Measurements from ENCODE around the gene RABL6. TPM values are rescaled to one million over a fixed set of nuclear protein-coding genes. Genes with fewer than 3 reads are reported as not detected.
"Not testable (repeated sequence)": the region's sequence is repeated elsewhere in the genome, so short reads cannot be mapped to it uniquely, and the experiment has no call there.

RABL6 gene
- total RNA-seq, 5 donors from 2014 or later (not counting 1 experiment from before 2014, with no cell fraction given) = 60.5 to 86.7 (median 82.8) TPM

GRCh38 chr9:136796775-136797347 is 10.9 kb upstream of the RABL6 start:
- Histone ChIP-seq H3K27me3 (replicated peaks in 1 of 2; ENCODE audit: control insufficient read depth in 2 of 2, extremely low read depth in 1 of 2, insufficient read depth in 2 of 2, low read length in 1 of 2) (peaks cover 0 to 27% of the 10 kb centered on the region in 2 experiments), H3K4me1 (ENCODE audit: control insufficient read depth in 1 of 2, extremely low read depth in 1 of 2, insufficient read depth in 2 of 2, low read length in 2 of 2) (peaks cover 4 to 49% of the 10 kb centered on the region in 2 experiments)
- H3K36me3 ChIP-seq (ENCODE audit: control insufficient read depth in 2 of 2, extremely low read depth in 1 of 2, insufficient read depth in 1 of 2, low read length in 1 of 2); ATAC-seq (replicated peaks in 1 of 4); H3K27me3 Mint-ChIP-seq; H3K4me3 ChIP-seq (ENCODE audit: control insufficient read depth in 1 of 2, extremely low read depth in 1 of 2, low read length in 1 of 2); H3K27ac Mint-ChIP-seq; H3K9me3 Mint-ChIP-seq; DNase-seq; POLR2A ChIA-PET; H3K9me3 ChIP-seq; H3K36me3 Mint-ChIP-seq; H3K27ac ChIP-seq (ENCODE audit: low read length); CTCF ChIA-PET: not testable (repeated sequence)
- Mint-ChIP-seq H3K4me3 (peak overlapping the region in 1 of 3 donors; percentile 28), H3K4me1 (peaks cover 36 to 44% (median 38%) of the 10 kb centered on the region in 3 donors)
- WGBS (ENCODE audit: insufficient coverage) = 72% methylated on average over 4 of the region's 10 CpGs

- no peaks in the 10 kb centered on the region for H3K9me3 ChIP-seq
- DNase-seq = no peak
- Mint-ChIP-seq H3K36me3 (no peaks in the 10 kb centered on the region), H3K4me1 (peaks cover 31 to 35% (median 31%) of the 10 kb centered on the region in 3 donors), H3K9me3 (no peaks in the 10 kb centered on the region), H3K4me3 (no peak overlapping the region), H3K27me3 (peaks cover 0 to 2% of the 10 kb centered on the region in 2 donors), H3K27ac (no peak overlapping the region)
- H3K27ac ChIP-seq (ENCODE audit: low read length) = no peak overlapping the region
- peaks cover 0 to 32% of the 10 kb centered on the region in 2 experiments for H3K27me3 ChIP-seq (replicated peaks in 1 of 2; ENCODE audit: control insufficient read depth in 2 of 2, extremely low read depth in 1 of 2, insufficient read depth in 2 of 2, low read length in 1 of 2)
- H3K36me3 ChIP-seq (ENCODE audit: control insufficient read depth in 2 of 2, extremely low read depth in 1 of 2, insufficient read depth in 1 of 2, low read length in 1 of 2) = no peaks in the 10 kb centered on the region
- H3K4me1 ChIP-seq (ENCODE audit: control insufficient read depth in 1 of 2, extremely low read depth in 1 of 2, insufficient read depth in 2 of 2, low read length in 2 of 2) = peaks cover 4 to 36% of the 10 kb centered on the region in 2 experiments
- ChIA-PET POLR2A (no interaction called here), CTCF (no interaction called here)
- H3K4me3 ChIP-seq (ENCODE audit: control insufficient read depth in 1 of 2, extremely low read depth in 1 of 2, low read length in 1 of 2) = no peak overlapping the region
- 90% methylated on average over 2 of the region's 6 CpGs for whole genome bisulfite sequencing (ENCODE audit: insufficient coverage)
- ATAC-seq (replicated peaks in 1 of 4) = no peak
Measured at GRCh38 chr9:136798708-136799078, 9.1 kb upstream of the RABL6 start.

GRCh38 chr9:136799079-136799853 is 8.5 kb upstream of the RABL6 start:
- Histone ChIP-seq H3K27ac (ENCODE audit: low read length) (no peak overlapping the region), H3K4me1 (ENCODE audit: control insufficient read depth in 1 of 2, extremely low read depth in 1 of 2, insufficient read depth in 2 of 2, low read length in 2 of 2) (peaks cover 4 to 36% of the 10 kb centered on the region in 2 experiments), H3K27me3 (replicated peaks in 1 of 2; ENCODE audit: control insufficient read depth in 2 of 2, extremely low read depth in 1 of 2, insufficient read depth in 2 of 2, low read length in 1 of 2) (peaks cover 0 to 32% of the 10 kb centered on the region in 2 experiments), H3K4me3 (ENCODE audit: control insufficient read depth in 1 of 2, extremely low read depth in 1 of 2, low read length in 1 of 2) (peak overlapping the region; percentile 64 to 71), H3K9me3 (no peaks in the 10 kb centered on the region), H3K36me3 (ENCODE audit: control insufficient read depth in 2 of 2, extremely low read depth in 1 of 2, insufficient read depth in 1 of 2, low read length in 1 of 2) (no peaks in the 10 kb centered on the region)
- POLR2A ChIA-PET = interaction anchor here (0.7 kb wide), 2 partner anchors 192 to 288 kb away, joined by 3 read pairs; no protein-coding TSS in a partner anchor
- DNase-seq (no peak), ATAC-seq (replicated peaks in 1 of 4) (no peak)
- peaks cover 0 to 2% of the 10 kb centered on the region in 2 donors for H3K27me3 Mint-ChIP-seq
- peak overlapping the region; percentile 39 to 81 (median 78) for H3K4me3 Mint-ChIP-seq
- H3K9me3 Mint-ChIP-seq = no peaks in the 10 kb centered on the region
- 24% methylated on average over 28 of the region's 35 CpGs for WGBS (ENCODE audit: insufficient coverage)
- peaks cover 31 to 35% (median 34%) of the 10 kb centered on the region in 3 donors for H3K4me1 Mint-ChIP-seq
- no peaks in the 10 kb centered on the region for H3K36me3 Mint-ChIP-seq
- CTCF ChIA-PET = interaction anchor here in 1 of 2 donors (0.6 kb wide), 1 partner anchor 386 kb away, joined by 4 read pairs; no protein-coding TSS in a partner anchor
- H3K27ac Mint-ChIP-seq = no peak overlapping the region

- no peaks in the 10 kb centered on the region for H3K36me3 Mint-ChIP-seq
- ATAC-seq (replicated peaks in 1 of 4) (peak; percentile 77 to 88 (median 82)), DNase-seq (peak; percentile 70 to 96 (median 85))
- Histone ChIP-seq H3K27me3 (replicated peaks in 1 of 2; ENCODE audit: control insufficient read depth in 2 of 2, extremely low read depth in 1 of 2, insufficient read depth in 2 of 2, low read length in 1 of 2) (peaks cover 0 to 32% of the 10 kb centered on the region in 2 experiments), H3K27ac (ENCODE audit: low read length) (no peak overlapping the region), H3K9me3 (no peaks in the 10 kb centered on the region), H3K4me3 (ENCODE audit: control insufficient read depth in 1 of 2, extremely low read depth in 1 of 2, low read length in 1 of 2) (peak overlapping the region; percentile 64 to 71), H3K36me3 (ENCODE audit: control insufficient read depth in 2 of 2, extremely low read depth in 1 of 2, insufficient read depth in 1 of 2, low read length in 1 of 2) (no peaks in the 10 kb centered on the region), H3K4me1 (ENCODE audit: control insufficient read depth in 1 of 2, extremely low read depth in 1 of 2, insufficient read depth in 2 of 2, low read length in 2 of 2) (peaks cover 4 to 36% of the 10 kb centered on the region in 2 experiments)
- under 1% methylated on average over 45 of the region's 63 CpGs for WGBS (ENCODE audit: insufficient coverage)
- H3K9me3 Mint-ChIP-seq = no peaks in the 10 kb centered on the region
- peak overlapping the region; percentile 78 to 81 (median 78) for H3K4me3 Mint-ChIP-seq
- POLR2A ChIA-PET = interaction anchor here (0.5 to 0.7 kb wide), 5 partner anchors 11 to 333 kb away, joined by 3 to 9 read pairs (median 3); no protein-coding TSS in a partner anchor
- H3K27ac Mint-ChIP-seq = peak overlapping the region in 1 of 2 donors; percentile 58
- CTCF ChIA-PET = interaction anchor here in 1 of 2 donors (0.5 to 0.6 kb wide), 2 partner anchors 271 to 387 kb away, joined by 3 to 4 read pairs; no protein-coding TSS in a partner anchor
- H3K27me3 Mint-ChIP-seq = peaks cover 0 to 2% of the 10 kb centered on the region in 2 donors
- H3K4me1 Mint-ChIP-seq = peaks cover 31 to 35% (median 34%) of the 10 kb centered on the region in 3 donors
Measured at GRCh38 chr9:136799854-136800657, 7.7 kb upstream of the RABL6 start.

- POLR2A ChIA-PET = no interaction called here
- WGBS (ENCODE audit: insufficient coverage) = 83% methylated on average over 2 of the region's 6 CpGs
Measured at GRCh38 chr9:136802321-136802720, 5.4 kb upstream of the RABL6 start.

More at GRCh38 chr9:136802321-136802720, 5.4 kb upstream of the RABL6 start:
- Histone ChIP-seq H3K27ac (ENCODE audit: low read length) (no peak overlapping the region), H3K36me3 (ENCODE audit: control insufficient read depth in 2 of 2, extremely low read depth in 1 of 2, insufficient read depth in 1 of 2, low read length in 1 of 2) (peaks cover 0 to 4% of the 10 kb centered on the region in 2 donors), H3K4me1 (ENCODE audit: control insufficient read depth in 1 of 2, extremely low read depth in 1 of 2, insufficient read depth in 2 of 2, low read length in 2 of 2) (peaks cover 10 to 45% of the 10 kb centered on the region in 2 experiments), H3K9me3 (no peaks in the 10 kb centered on the region), H3K4me3 (ENCODE audit: control insufficient read depth in 1 of 2, extremely low read depth in 1 of 2, low read length in 1 of 2) (no peak overlapping the region), H3K27me3 (replicated peaks in 1 of 2; ENCODE audit: control insufficient read depth in 2 of 2, extremely low read depth in 1 of 2, insufficient read depth in 2 of 2, low read length in 1 of 2) (peaks cover 0 to 32% of the 10 kb centered on the region in 2 experiments)
- ATAC-seq (replicated peaks in 1 of 4) (no peak), DNase-seq (no peak)
- CTCF ChIA-PET = no interaction called here
- H3K4me3 Mint-ChIP-seq = peak overlapping the region in 1 of 3 donors; percentile 23
- H3K27me3 Mint-ChIP-seq = no peaks in the 10 kb centered on the region
- no peaks in the 10 kb centered on the region for H3K9me3 Mint-ChIP-seq
- no peaks in the 10 kb centered on the region for H3K36me3 Mint-ChIP-seq
- peaks cover 27 to 34% (median 33%) of the 10 kb centered on the region in 3 donors for H3K4me1 Mint-ChIP-seq
- no peak overlapping the region for H3K27ac Mint-ChIP-seq

Data from T-cell (primary cell).